Mesendoderm (in vitro differentiated cells): Measurements from ENCODE around the gene ADK.
"Not testable (repeated sequence)": the region's sequence is repeated elsewhere in the genome, so short reads cannot be mapped to it uniquely, and the experiment has no call there.

Experiments used
- DNase-seq: peaks from one replicate; pipeline ENCODE4 v3.0.0; 2013
- H2AK5ac ChIP-seq: 2 replicates; pipeline ENCODE4 v1.6.1; 2013; ENCODE audit warnings: low read length, inconsistent platforms
- H2BK120ac ChIP-seq: 2 replicates; pipeline ENCODE4 v1.6.1; 2013; ENCODE audit warnings: low read depth, mild to moderate bottlenecking, low read length, moderate library complexity, mixed read lengths
- H2BK15ac ChIP-seq: replicated peaks from 2 replicates; pipeline ENCODE4 v1.6.1; 2013; ENCODE audit warnings: low read depth, mild to moderate bottlenecking, moderate library complexity
- H2BK5ac ChIP-seq: 2 replicates; pipeline ENCODE4 v1.6.1; 2013; ENCODE audit warnings: low read length, inconsistent platforms
- H3K18ac ChIP-seq: 2 replicates; pipeline ENCODE4 v1.6.1; 2013; ENCODE audit warnings: mild to moderate bottlenecking, low read length, mixed read lengths
- H3K23ac ChIP-seq: one replicate; pipeline ENCODE4 v1.6.1; 2013; ENCODE audit warnings: low read length
- H3K27ac ChIP-seq: 2 replicates; pipeline ENCODE4 v1.5.1; 2013; ENCODE audit warnings: low read depth, mild to moderate bottlenecking, inconsistent platforms, low read length, moderate library complexity
- H3K27me3 ChIP-seq: 2 replicates; pipeline ENCODE4 v1.6.1; 2013; ENCODE audit warnings: low read length, control low read depth, mild to moderate bottlenecking, inconsistent platforms; ENCODE audit not compliant: insufficient read depth, poor library complexity
- H3K36me3 ChIP-seq: 2 replicates; pipeline ENCODE4 v1.6.1; 2013; ENCODE audit warnings: low read length, inconsistent platforms; ENCODE audit not compliant: control insufficient read depth, insufficient read depth
- H3K4ac ChIP-seq: one replicate; pipeline ENCODE4 v1.6.1; 2013; ENCODE audit warnings: low read depth, mild to moderate bottlenecking, low read length, moderate library complexity
- H3K4me1 ChIP-seq: 2 replicates; pipeline ENCODE4 v1.6.1; 2013; ENCODE audit warnings: low read depth, low read length, inconsistent platforms; ENCODE audit not compliant: control insufficient read depth
- H3K4me2 ChIP-seq: 2 replicates; pipeline ENCODE4 v1.6.1; 2013; ENCODE audit warnings: low read length
- H3K4me3 ChIP-seq: 2 replicates; pipeline ENCODE4 v1.5.1; 2013; ENCODE audit warnings: mild to moderate bottlenecking, low read length
- H3K56ac ChIP-seq: one replicate; pipeline ENCODE4 v1.6.1; 2013; ENCODE audit warnings: low read length
- H3K79me1 ChIP-seq: 2 replicates; pipeline ENCODE4 v1.6.1; 2013; ENCODE audit warnings: low read length, inconsistent platforms
- H3K79me2 ChIP-seq: 2 replicates; pipeline ENCODE4 v1.6.1; 2013; ENCODE audit warnings: mild to moderate bottlenecking, low read length; ENCODE audit not compliant: control insufficient read depth, insufficient read depth
- H3K9ac ChIP-seq: 2 replicates; pipeline ENCODE4 v1.6.1; 2013; ENCODE audit warnings: low read length, inconsistent platforms
- H4K5ac ChIP-seq: one replicate; pipeline ENCODE4 v1.6.1; 2013; ENCODE audit warnings: low read length
- H4K8ac ChIP-seq: one replicate; pipeline ENCODE4 v1.6.1; 2013; ENCODE audit warnings: low read depth, mild to moderate bottlenecking, control low read depth, low read length, moderate library complexity
- WGBS: extraction: QIAGEN DNeasy Blood & Tissue Kit; methylation state at CpG from one replicate; pipeline ENCODE4 v1.1.7; 2013; ENCODE audit warnings: low lambda C conversion rate, missing lambda C conversion rate; ENCODE audit not compliant: insufficient coverage; ENCODE audit errors: extremely low coverage; 5-methylcytosine and 5-hydroxymethylcytosine counted together

Gene ADK

GRCh38 chr10:74297389-74298080, 146.5 kb downstream of the ADK start:
- Histone ChIP-seq H3K4ac (no peak overlapping the region), H4K5ac (no peak overlapping the region), H2BK5ac (no peak overlapping the region)

DNA sequence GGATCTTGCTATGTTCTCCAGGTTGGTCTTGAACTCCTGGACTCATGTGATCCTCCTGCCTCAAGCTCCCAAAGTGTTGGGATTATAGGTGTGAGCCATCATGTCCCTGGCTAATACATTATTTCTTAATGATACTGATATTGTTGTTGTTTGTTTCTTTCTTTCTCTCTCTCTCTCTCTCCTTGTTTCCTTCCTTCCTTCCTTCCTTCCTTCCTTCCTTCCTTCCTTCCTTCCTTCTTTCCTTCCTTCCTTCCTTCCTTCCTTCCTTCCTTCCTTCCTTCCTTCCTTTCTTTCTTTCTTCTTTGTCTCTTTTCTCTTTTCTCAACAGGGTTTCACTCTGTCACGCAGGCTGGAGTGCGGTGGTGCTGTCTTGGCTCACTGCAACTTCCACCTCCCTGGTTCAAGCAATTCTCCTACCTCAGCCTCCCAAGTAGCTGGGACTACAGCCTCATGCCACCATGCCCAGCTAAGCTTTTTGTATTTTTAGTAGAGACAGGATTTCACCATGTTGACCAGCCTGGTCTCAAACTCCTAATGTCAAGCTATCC, 149.1 kb downstream of the ADK start:
- not testable (repeated sequence) for H3K18ac ChIP-seq, H3K9ac ChIP-seq, DNase-seq, H2BK5ac ChIP-seq, H3K4me3 ChIP-seq, H4K5ac ChIP-seq, H4K8ac ChIP-seq, H3K4ac ChIP-seq, H3K56ac ChIP-seq, H3K4me1 ChIP-seq, H3K4me2 ChIP-seq, H3K27ac ChIP-seq, H3K79me2 ChIP-seq, H2AK5ac ChIP-seq, H3K36me3 ChIP-seq, H3K79me1 ChIP-seq, H2BK120ac ChIP-seq, H2BK15ac ChIP-seq, H3K27me3 ChIP-seq, H3K23ac ChIP-seq
- no CpG with 5 or more reads among the region's 2 CpGs for WGBS

More at GRCh38 chr10:74297389-74298080, 146.5 kb downstream of the ADK start:
- H3K27me3 ChIP-seq = no peaks in the 10 kb centered on the region
- no peak overlapping the region for H3K9ac ChIP-seq
- no peaks in the 10 kb centered on the region for H3K36me3 ChIP-seq
- H3K18ac ChIP-seq = no peak overlapping the region
- no peak overlapping the region for H2BK15ac ChIP-seq
- H3K79me1 ChIP-seq = no peaks in the 10 kb centered on the region
- no peaks in the 10 kb centered on the region for H3K79me2 ChIP-seq
- no peak overlapping the region for H4K8ac ChIP-seq
- no peak overlapping the region for H3K56ac ChIP-seq
- no peak overlapping the region for H2AK5ac ChIP-seq
- H3K4me3 ChIP-seq = no peak overlapping the region
- H3K23ac ChIP-seq = no peak overlapping the region
- H2BK120ac ChIP-seq = no peak overlapping the region
- no peak overlapping the region for H3K4me2 ChIP-seq
- H3K27ac ChIP-seq = no peak overlapping the region
- no CpG with 5 or more reads among the region's 2 CpGs for WGBS
- H3K4me1 ChIP-seq = no peaks in the 10 kb centered on the region
- no peak for DNase-seq

DNA sequence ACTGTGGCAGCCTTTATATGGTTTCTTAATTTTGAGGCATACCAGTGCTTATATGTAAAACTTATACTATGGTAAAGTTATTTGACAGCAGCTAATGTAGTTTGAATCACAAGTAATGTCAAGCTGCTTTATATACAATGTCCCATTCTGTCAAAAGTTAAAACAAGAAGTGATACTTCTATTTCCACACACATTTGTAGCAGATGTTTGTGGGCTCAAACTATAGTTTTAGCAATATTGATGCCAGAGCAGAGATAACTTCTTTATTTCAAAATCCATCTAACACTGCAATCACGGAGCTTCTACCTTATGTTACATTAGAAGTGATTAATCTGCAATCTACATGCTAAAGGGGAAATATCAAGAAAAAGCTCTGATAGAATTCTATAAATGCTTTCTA, 149.6 kb downstream of the ADK start:
- Histone ChIP-seq H3K9ac (no peak overlapping the region), H4K5ac (no peak overlapping the region), H4K8ac (no peak overlapping the region), H2BK5ac (no peak overlapping the region), H3K27me3 (no peaks in the 10 kb centered on the region), H3K79me2 (no peaks in the 10 kb centered on the region), H3K56ac (no peak overlapping the region), H3K23ac (no peak overlapping the region), H3K79me1 (no peaks in the 10 kb centered on the region), H3K27ac (no peak overlapping the region), H3K4ac (no peak overlapping the region), H3K36me3 (no peaks in the 10 kb centered on the region), H2AK5ac (no peak overlapping the region), H3K4me1 (no peaks in the 10 kb centered on the region), H3K4me3 (no peak overlapping the region), H2BK15ac (no peak overlapping the region), H3K4me2 (no peak overlapping the region), H2BK120ac (no peak overlapping the region), H3K18ac (no peak overlapping the region)
- WGBS = no CpG with 5 or more reads among the region's 1 CpG
- DNase-seq = no peak

DNA sequence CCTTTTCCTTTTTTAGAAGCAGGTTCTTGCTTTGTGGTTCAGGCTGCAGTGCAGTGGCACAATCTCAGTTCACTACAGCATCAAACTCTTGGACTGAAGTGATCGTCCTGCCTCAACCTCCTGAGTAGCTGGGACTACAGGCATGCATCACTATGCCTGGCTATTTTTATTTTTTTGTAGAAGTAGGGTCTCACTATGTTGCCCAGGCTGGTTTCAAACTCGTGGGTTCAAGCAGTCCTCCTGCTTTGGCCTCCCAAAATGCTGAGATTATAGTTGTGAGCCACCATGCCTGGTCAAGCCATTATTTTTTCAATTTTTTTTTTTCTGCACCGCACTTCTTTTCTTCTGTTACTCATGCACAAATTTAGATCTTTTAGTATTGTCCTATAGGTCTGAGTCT, 154.7 kb downstream of the ADK start:
- no peak overlapping the region for H3K18ac ChIP-seq
- no peak overlapping the region for H3K23ac ChIP-seq
- no peaks in the 10 kb centered on the region for H3K27me3 ChIP-seq
- no peak overlapping the region for H2BK120ac ChIP-seq
- H3K4ac ChIP-seq = no peak overlapping the region
- no peak overlapping the region for H3K4me2 ChIP-seq
- no peak overlapping the region for H3K4me3 ChIP-seq
- H3K79me2 ChIP-seq = no peaks in the 10 kb centered on the region
- no peak for DNase-seq
- H4K8ac ChIP-seq = no peak overlapping the region
- H3K9ac ChIP-seq = no peak overlapping the region
- H2BK15ac ChIP-seq = no peak overlapping the region
- no peak overlapping the region for H3K27ac ChIP-seq
- H3K36me3 ChIP-seq = no peaks in the 10 kb centered on the region
- H3K4me1 ChIP-seq = no peaks in the 10 kb centered on the region
- no CpG with 5 or more reads among the region's 3 CpGs for WGBS
- no peak overlapping the region for H4K5ac ChIP-seq
- no peak overlapping the region for H2BK5ac ChIP-seq
- H3K79me1 ChIP-seq = peaks cover 2% of the 10 kb centered on the region
- no peak overlapping the region for H3K56ac ChIP-seq
- H2AK5ac ChIP-seq = no peak overlapping the region

DNA sequence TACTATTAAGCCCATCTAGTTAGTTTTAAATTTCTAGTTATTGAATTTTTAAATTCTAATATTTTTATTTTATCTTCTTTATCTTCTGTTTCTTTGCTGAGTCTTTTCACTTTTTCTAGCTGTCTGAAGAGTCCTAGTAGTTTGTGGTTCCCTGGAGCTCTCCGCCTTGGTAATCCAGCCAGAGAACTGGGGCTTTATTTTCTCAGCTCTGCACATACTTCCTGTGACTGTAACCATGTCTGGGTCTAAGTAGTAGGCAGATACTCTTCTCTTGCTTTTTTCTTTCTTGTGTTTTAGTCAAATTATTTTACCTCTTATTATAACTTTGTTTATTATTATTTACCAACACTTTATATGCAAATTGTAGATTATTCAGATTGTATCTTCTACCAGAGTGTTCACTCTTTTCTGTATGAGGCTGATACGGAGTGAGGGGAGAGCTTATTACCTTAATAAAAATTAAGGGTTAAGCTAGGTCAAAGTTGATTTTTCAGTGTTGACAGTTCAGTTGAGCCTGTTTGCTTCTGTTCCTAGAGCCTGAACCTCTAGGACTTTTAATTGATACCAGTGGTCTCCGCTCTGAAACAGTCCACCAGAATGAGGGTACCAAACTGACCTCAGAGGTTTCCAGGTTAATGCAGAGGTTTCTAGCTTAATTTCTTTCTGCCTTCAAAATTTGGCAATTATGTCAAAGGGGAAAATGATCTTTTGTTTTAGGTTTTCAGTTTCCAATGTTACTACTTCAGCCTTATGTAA, 155.4 kb downstream of the ADK start:
- no peaks in the 10 kb centered on the region for H3K79me2 ChIP-seq
- H3K4me2 ChIP-seq = no peak overlapping the region
- H3K18ac ChIP-seq = no peak overlapping the region
- H3K27ac ChIP-seq = no peak overlapping the region
- no peaks in the 10 kb centered on the region for H3K36me3 ChIP-seq
- no peak overlapping the region for H3K4ac ChIP-seq
- no peak overlapping the region for H2BK120ac ChIP-seq
- no peak for DNase-seq
- H3K4me1 ChIP-seq = no peaks in the 10 kb centered on the region
- H2BK5ac ChIP-seq = no peak overlapping the region
- no peak overlapping the region for H2BK15ac ChIP-seq
- no peaks in the 10 kb centered on the region for H3K27me3 ChIP-seq
- H3K9ac ChIP-seq = no peak overlapping the region
- no peak overlapping the region for H4K5ac ChIP-seq
- WGBS = no CpG with 5 or more reads among the region's 3 CpGs
- H2AK5ac ChIP-seq = no peak overlapping the region
- no peak overlapping the region for H3K4me3 ChIP-seq
- no peak overlapping the region for H3K23ac ChIP-seq
- H3K56ac ChIP-seq = no peak overlapping the region
- H3K79me1 ChIP-seq = peaks cover 2% of the 10 kb centered on the region
- no peak overlapping the region for H4K8ac ChIP-seq
